ENCODE measurements around the gene GRAMD2A.

GRAMD2A gene

GRCh38 chr15:72180761-72181324 lies 16.7 kb downstream of the GRAMD2A start:
- no peaks in the 10 kb centered on the region for H3K36me3 ChIP-seq
- DNase-seq = no peak
- no peaks in the 10 kb centered on the region for H3K4me1 ChIP-seq
- H3K27me3 ChIP-seq = peaks cover 20% of the 10 kb centered on the region
- no peak overlapping the region for H3K4me3 ChIP-seq (ENCODE audit: low read depth, low read length)
- H3K9me3 ChIP-seq = no peaks in the 10 kb centered on the region
- no peak for TF ChIP-seq CTCF (IDR thresholded peaks at IDR 0.05; ENCODE audit: low read depth, low read length)

- Histone ChIP-seq H3K4me1 (no peaks in the 10 kb centered on the region), H3K9me3 (no peaks in the 10 kb centered on the region), H3K27me3 (peaks cover 16% of the 10 kb centered on the region), H3K4me3 (ENCODE audit: low read depth, low read length) (no peak overlapping the region), H3K36me3 (no peaks in the 10 kb centered on the region)
- TF ChIP-seq CTCF (IDR thresholded peaks at IDR 0.05; ENCODE audit: low read depth, low read length) = no peak
- no peak for DNase-seq
Observed at GRCh38 chr15:72179950-72180581, 17.5 kb downstream of the GRAMD2A start.

GRCh38 chr15:72178976-72179585 lies 18.5 kb downstream of the GRAMD2A start:
- Histone ChIP-seq H3K36me3 (no peaks in the 10 kb centered on the region), H3K27me3 (peaks cover 7% of the 10 kb centered on the region), H3K4me3 (ENCODE audit: low read depth, low read length) (no peak overlapping the region), H3K9me3 (no peaks in the 10 kb centered on the region), H3K4me1 (no peaks in the 10 kb centered on the region)
- no peak for TF ChIP-seq CTCF (IDR thresholded peaks at IDR 0.05; ENCODE audit: low read depth, low read length)
- no peak for DNase-seq

- Histone ChIP-seq H3K4me3 (ENCODE audit: low read depth, low read length) (no peak overlapping the region), H3K27me3 (no peaks in the 10 kb centered on the region), H3K9me3 (no peaks in the 10 kb centered on the region), H3K36me3 (no peaks in the 10 kb centered on the region), H3K4me1 (no peaks in the 10 kb centered on the region)
- DNase-seq = no peak
- TF ChIP-seq CTCF (IDR thresholded peaks at IDR 0.05; ENCODE audit: low read depth, low read length) = no peak
Observed at GRCh38 chr15:72176743-72177142, 20.8 kb downstream of the GRAMD2A start.

- Histone ChIP-seq H3K4me3 (ENCODE audit: low read depth, low read length) (no peak overlapping the region), H3K4me1 (no peaks in the 10 kb centered on the region), H3K27me3 (no peaks in the 10 kb centered on the region), H3K36me3 (no peaks in the 10 kb centered on the region), H3K9me3 (no peaks in the 10 kb centered on the region)
- TF ChIP-seq CTCF (IDR thresholded peaks at IDR 0.05; ENCODE audit: low read depth, low read length) = no peak
- DNase-seq = no peak
Observed at GRCh38 chr15:72176159-72176558, 21.4 kb downstream of the GRAMD2A start.

Measured in BE2C (cell line).